ENCODE measurements around the gene PTPRF.
"Not testable (repeated sequence)": the region's sequence is repeated elsewhere in the genome, so short reads cannot be mapped to it uniquely, and the experiment has no call there.

GRCh38 chr1:43501806-43502205, 28.9 kb upstream of the PTPRF start:
- not testable (repeated sequence) for TF ChIP-seq CTCF, EZH2phosphoT487 (IDR thresholded peaks at IDR 0.05)
